Right lobe of liver (tissue), 6 donors: Measurements from ENCODE around the gene NRIP1. TPM values are rescaled to one million over a fixed set of nuclear protein-coding genes. Genes with fewer than 3 reads are reported as not detected.

ENCODE experiments used
- ATAC-seq, 4 donors: fragments of 200-7000 bp; cut with Tn5 transposase; one replicate each; pipeline ENCODE4 v1.9.1; 2020; ENCODE audit warnings: mild to moderate bottlenecking in 4 of 4, moderate library complexity in 4 of 4
- DNase-seq, 3 donors: peaks; one replicate each; pipeline ENCODE4 v3.0.0-alpha.2; 2020
- H3K27ac ChIP-seq, 3 donors: fragments of 200-600 bp; one replicate each; pipeline ENCODE4 v1.8.0; 2022
- H3K27me3 ChIP-seq, 2 donors: fragments of 200-600 bp; one replicate each; pipeline ENCODE4 v1.8.0; 2022
- H3K36me3 ChIP-seq, 4 donors: fragments of 200-600 bp; sonication (generic) in 1 of 4; one replicate each; pipeline versions ENCODE4 v1.5.1 to v1.8.0; 2017 to 2022; ENCODE audit warnings: control low read depth in 1 of 4
- H3K4me1 ChIP-seq, 4 donors: fragments of 200-600 bp; sonication (generic) in 1 of 4; one replicate each; pipeline versions ENCODE4 v1.5.1 to v1.8.0; 2017 to 2022; ENCODE audit warnings: control low read depth in 1 of 4
- H3K4me3 ChIP-seq, 3 donors: fragments of 200-600 bp; one replicate each; pipeline ENCODE4 v1.8.0; 2022
- H3K9me3 ChIP-seq, 4 donors: fragments of 200-600 bp; sonication (generic) in 1 of 4; one replicate each; pipeline versions ENCODE4 v1.5.1 to v1.8.0; 2017 to 2022; ENCODE audit warnings: control low read depth in 1 of 4
- POLR2A ChIP-seq: fragments of 450-650 bp; IDR thresholded peaks from one replicate; pipeline ENCODE4 v1.6.1; 2017; ENCODE audit warnings: antibody characterized with exemption, mild to moderate bottlenecking
- WGBS: methylation state at CpG from one replicate; pipeline ENCODE4 v1.1.6; 2018; ENCODE audit warnings: low coverage, low lambda C conversion rate; ENCODE audit not compliant: insufficient coverage; ENCODE audit errors: missing lambda C conversion rate; 5-methylcytosine and 5-hydroxymethylcytosine counted together
- intact Hi-C, 2 donors: fragments of 100-400 bp; cut with DNase I; formaldehyde crosslinking; loops; one replicate each; pipeline versions ENCODE4 v1.11.2 to v1.14.1; 2022
- total RNA-seq, 6 experiments: library from RNA; depleted of rRNA in 2 of 6; stranded (reverse); fragments of >200 nt in 2 of 6; fragmentation: NEBNext Ultra II Directional in 3 of 6; extraction: Animal tissue kit (Norgen Biotek cat#: 25700) in 3 of 6; gene quantifications; one replicate each; pipeline versions ENCODE4 v1.1.0 to v1.2.4, GENCODE V29; 2016 to 2023
- TF ChIP-seq, protein P1 (sequence below), 4 donors: fragments of 200-600 bp in 3 of 4; fragments of 450-650 bp in 1 of 4; IDR thresholded peaks; one replicate each; pipeline versions ENCODE4 v1.5.1 to v1.8.0; 2016 to 2022; ENCODE audit warnings: antibody characterized with exemption in 4 of 4, mild to moderate bottlenecking in 2 of 4
- donor health status: DM: no; HTN: yes; CAD: no.
- donor health status: DM: no; HTN: no; CAD: no.
- donor health status: DM: no; HTN: no; CAD: no.
- donor health status: DM: no; HTN: yes; CAD: no.
- donor health status: DM: no; HTN: yes; CAD: no.

Gene NRIP1
- total RNA-seq, 6 experiments from 2014 or later: 15.4 to 34.0 (median 21.5) TPM

DNA sequence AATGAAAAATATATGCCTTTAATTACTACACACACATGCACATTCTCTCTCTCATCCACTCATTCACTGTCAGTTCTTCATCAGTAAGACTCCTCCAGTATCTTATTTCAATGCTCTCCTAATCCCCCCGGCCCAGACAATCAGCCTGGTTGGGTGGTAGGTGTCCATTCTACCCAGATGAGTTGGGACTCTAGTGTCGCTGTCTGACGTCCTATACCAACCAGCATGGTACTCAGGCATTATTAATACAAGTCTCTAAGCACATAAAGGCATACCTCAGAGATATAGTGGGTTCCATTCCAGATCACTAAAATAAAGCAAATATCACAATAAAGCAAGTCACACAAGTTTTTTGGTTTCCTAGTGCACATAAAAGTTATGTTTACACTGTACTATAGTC lies 19.8 kb downstream of the NRIP1 start:
- no peak overlapping the region for H3K4me3 ChIP-seq
- H3K36me3 ChIP-seq: no peaks in the 10 kb centered on the region
- H3K4me1 ChIP-seq: peaks cover 0 to 9% (median 4%) of the 10 kb centered on the region in 4 donors
- intact Hi-C loops: no loop called here
- H3K27me3 ChIP-seq: no peaks in the 10 kb centered on the region
- no peak for TF ChIP-seq POLR2A
- TF ChIP-seq, protein P1, sequence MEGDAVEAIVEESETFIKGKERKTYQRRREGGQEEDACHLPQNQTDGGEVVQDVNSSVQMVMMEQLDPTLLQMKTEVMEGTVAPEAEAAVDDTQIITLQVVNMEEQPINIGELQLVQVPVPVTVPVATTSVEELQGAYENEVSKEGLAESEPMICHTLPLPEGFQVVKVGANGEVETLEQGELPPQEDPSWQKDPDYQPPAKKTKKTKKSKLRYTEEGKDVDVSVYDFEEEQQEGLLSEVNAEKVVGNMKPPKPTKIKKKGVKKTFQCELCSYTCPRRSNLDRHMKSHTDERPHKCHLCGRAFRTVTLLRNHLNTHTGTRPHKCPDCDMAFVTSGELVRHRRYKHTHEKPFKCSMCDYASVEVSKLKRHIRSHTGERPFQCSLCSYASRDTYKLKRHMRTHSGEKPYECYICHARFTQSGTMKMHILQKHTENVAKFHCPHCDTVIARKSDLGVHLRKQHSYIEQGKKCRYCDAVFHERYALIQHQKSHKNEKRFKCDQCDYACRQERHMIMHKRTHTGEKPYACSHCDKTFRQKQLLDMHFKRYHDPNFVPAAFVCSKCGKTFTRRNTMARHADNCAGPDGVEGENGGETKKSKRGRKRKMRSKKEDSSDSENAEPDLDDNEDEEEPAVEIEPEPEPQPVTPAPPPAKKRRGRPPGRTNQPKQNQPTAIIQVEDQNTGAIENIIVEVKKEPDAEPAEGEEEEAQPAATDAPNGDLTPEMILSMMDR (IDR thresholded peaks at IDR 0.05): no peak
- no peak for DNase-seq
- 75% methylated on average over 3 of the region's 3 CpGs for WGBS
- ATAC-seq: no peak
- H3K27ac ChIP-seq: no peak overlapping the region
- H3K9me3 ChIP-seq: no peaks in the 10 kb centered on the region

DNA sequence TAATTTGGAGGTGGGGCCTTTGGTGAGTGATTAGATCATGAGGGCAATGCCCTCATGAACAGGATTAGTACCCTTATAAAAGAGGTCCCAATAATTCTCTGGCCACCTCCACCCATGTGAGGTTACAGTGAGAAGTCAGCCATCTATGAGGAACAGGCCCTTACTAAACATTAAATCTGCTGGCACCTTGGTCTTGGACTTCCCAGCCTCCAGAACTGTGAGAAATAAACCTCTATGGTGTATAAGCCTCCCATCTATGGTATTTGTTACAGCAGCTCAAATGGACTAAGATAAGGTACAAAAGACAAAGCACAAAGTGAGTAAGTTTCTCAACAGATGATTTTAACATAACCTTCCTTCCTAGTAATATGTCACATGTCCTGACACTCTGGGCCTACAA lies 22.3 kb downstream of the NRIP1 start:
- intact Hi-C loops: no loop called here
- no peaks in the 10 kb centered on the region for H3K9me3 ChIP-seq
- no peaks in the 10 kb centered on the region for H3K36me3 ChIP-seq
- TF ChIP-seq, protein P1 (IDR thresholded peaks at IDR 0.05): no peak
- no peak for TF ChIP-seq POLR2A
- H3K27ac ChIP-seq: no peak overlapping the region
- H3K27me3 ChIP-seq: no peaks in the 10 kb centered on the region
- H3K4me3 ChIP-seq: no peak overlapping the region
- no peaks in the 10 kb centered on the region for H3K4me1 ChIP-seq
- no peak for ATAC-seq
- DNase-seq: no peak

DNA sequence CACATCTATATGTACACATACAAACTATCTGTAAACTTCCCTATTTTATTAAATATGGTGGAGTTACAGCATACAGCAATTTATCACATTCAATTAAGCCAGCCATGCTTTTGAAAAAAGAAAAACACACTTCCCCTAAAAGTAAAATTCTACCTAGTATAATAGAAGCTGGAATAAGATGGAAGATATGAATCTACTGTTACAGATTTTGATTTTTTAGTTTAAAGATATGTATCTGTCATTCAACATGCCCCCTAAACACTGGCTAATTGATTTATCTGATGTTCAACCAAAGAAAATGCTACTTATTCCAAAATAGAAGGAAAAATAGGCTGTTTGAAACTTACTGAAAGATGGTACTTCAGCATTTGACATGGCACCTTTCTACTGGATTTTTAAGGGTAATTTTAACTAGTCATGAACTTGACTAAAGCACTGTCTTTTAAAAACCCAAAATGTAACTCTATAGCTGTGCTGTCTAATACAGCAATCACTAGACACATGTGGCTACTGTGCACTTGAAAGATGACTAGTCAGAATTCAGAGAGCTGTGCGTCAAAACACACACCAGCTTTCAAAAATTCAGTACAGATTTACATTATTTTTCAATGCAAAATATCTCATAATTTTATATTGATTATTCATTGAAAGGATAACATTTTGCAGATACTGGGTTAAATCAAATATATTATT lies 25.0 kb downstream of the NRIP1 start:
- intact Hi-C loops: no loop called here

GRCh38 chr21:15037900-15038293 lies 26.9 kb downstream of the NRIP1 start:
- no peaks in the 10 kb centered on the region for H3K36me3 ChIP-seq
- TF ChIP-seq POLR2A: no peak
- TF ChIP-seq, protein P1 (IDR thresholded peaks at IDR 0.05): no peak
- H3K4me1 ChIP-seq: peaks cover 0 to 25% (median 3%) of the 10 kb centered on the region in 4 donors
- intact Hi-C loops: no loop called here
- no peak for DNase-seq
- H3K27me3 ChIP-seq: no peaks in the 10 kb centered on the region
- no peak overlapping the region for H3K4me3 ChIP-seq
- no peak overlapping the region for H3K27ac ChIP-seq
- H3K9me3 ChIP-seq: no peaks in the 10 kb centered on the region
- no peak for ATAC-seq
- 100% methylated on average over 1 of the region's 1 CpG for WGBS

More for the DNA sequence above, 25.0 kb downstream of the NRIP1 start:
- Histone ChIP-seq H3K4me3 (no peak overlapping the region), H3K27me3 (no peaks in the 10 kb centered on the region), H3K4me1 (peaks cover 0 to 11% (median 0%) of the 10 kb centered on the region in 4 donors), H3K27ac (no peak overlapping the region), H3K9me3 (no peaks in the 10 kb centered on the region), H3K36me3 (no peaks in the 10 kb centered on the region)
- no peak for TF ChIP-seq POLR2A
- TF ChIP-seq, protein P1 (IDR thresholded peaks at IDR 0.05): no peak
- DNase-seq (no peak), ATAC-seq (no peak)
- WGBS: 93% methylated on average over 1 of the region's 1 CpG
